ENCODE data around the gene TACR2. TPM values are rescaled to one million over a fixed set of nuclear protein-coding genes. Genes with fewer than 3 reads are reported as not detected.

TACR2 gene
- total RNA-seq, 5 donors from 2014 or later (not counting 1 experiment from before 2014, with no cell fraction given), result not detected

DNA sequence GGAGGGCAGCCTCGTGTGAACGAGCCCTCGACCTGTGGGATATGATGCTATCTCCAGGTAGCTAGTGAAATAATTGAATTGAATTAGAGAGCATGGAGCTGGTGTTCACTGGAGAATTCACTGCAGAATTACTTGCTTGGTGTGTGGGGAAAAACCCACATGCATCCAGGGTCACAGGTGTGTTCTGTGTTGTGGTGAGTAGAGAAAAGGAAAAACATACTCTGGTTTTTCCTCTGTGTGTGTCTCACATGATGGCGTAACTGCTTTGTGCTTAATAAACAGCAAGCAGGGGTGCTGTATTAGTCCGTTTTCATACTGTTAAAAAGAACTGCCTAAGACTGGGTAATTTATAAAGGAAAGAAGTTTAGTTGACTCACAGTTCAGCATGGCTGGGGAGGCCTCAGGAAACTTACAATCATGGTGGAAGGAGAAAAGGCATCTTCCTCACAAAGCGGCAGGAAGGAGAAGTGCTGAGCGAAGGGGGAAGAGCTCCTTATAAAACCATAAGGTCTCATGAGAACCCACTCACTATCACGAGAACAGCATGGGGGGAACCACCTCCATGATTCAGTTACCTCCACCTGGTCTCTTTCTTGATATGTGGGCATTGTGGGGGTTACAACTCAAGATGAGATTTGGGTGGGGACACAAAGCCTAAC is 62.6 kb downstream of the TACR2 start:
- no peaks in the 10 kb centered on the region for H3K9me3 ChIP-seq
- Mint-ChIP-seq H3K36me3 (peaks cover 7% of the 10 kb centered on the region), H3K27ac (peak overlapping the region; percentile 85 to 89), H3K4me3 (peak overlapping the region in 2 of 3 donors; percentile 17 to 53), H3K9me3 (no peaks in the 10 kb centered on the region), H3K4me1 (peaks cover 58 to 65% (median 59%) of the 10 kb centered on the region in 3 donors), H3K27me3 (no peaks in the 10 kb centered on the region)
- DNase-seq, result peak in 6 of 35 experiments; percentile 9 to 59 (median 27)
- H3K36me3 ChIP-seq (ENCODE audit: control insufficient read depth in 2 of 2, extremely low read depth in 1 of 2, insufficient read depth in 1 of 2, low read length in 1 of 2), result peaks cover 0 to 4% of the 10 kb centered on the region in 2 donors
- peaks cover 48 to 49% of the 10 kb centered on the region in 2 experiments for H3K4me1 ChIP-seq (ENCODE audit: control insufficient read depth in 1 of 2, extremely low read depth in 1 of 2, insufficient read depth in 2 of 2, low read length in 2 of 2)
- peak; percentile 29 to 91 (median 44) for ATAC-seq (replicated peaks in 1 of 4)
- ChIA-PET CTCF (interaction anchor here in 1 of 2 donors (0.6 kb wide), 1 partner anchor 280 kb away, joined by 6 read pairs; no protein-coding TSS in a partner anchor), POLR2A (interaction anchor here (0.5 to 0.6 kb wide), 4 partner anchors 13 to 1022 kb away, joined by 3 to 6 read pairs (median 4); partner anchors contain the start of gene HNRNPH3 (in 1 of the 2))
- 52% methylated on average over 4 of the region's 8 CpGs for WGBS (ENCODE audit: insufficient coverage)
- H3K27ac ChIP-seq (ENCODE audit: low read length), result no peak overlapping the region
- H3K27me3 ChIP-seq (replicated peaks in 1 of 2; ENCODE audit: control insufficient read depth in 2 of 2, extremely low read depth in 1 of 2, insufficient read depth in 2 of 2, low read length in 1 of 2), result no peaks in the 10 kb centered on the region
- peak overlapping the region in 1 of 2 donors; percentile 3 for H3K4me3 ChIP-seq (ENCODE audit: control insufficient read depth in 1 of 2, extremely low read depth in 1 of 2, low read length in 1 of 2)

Other genes with a start within 250 kb of the TACR2 start
- 10 to 100 TPM; 34.1 to 50.7 (median 36.1) TPM for gene SUPV3L1, start 236.7 kb downstream of the TACR2 start, total RNA-seq
- gene HKDC1, start 196.6 kb downstream of the TACR2 start, total RNA-seq, result 1 to 10 TPM; 2.3 to 6.5 (median 5.2) TPM
- 10 to 100 TPM; 66.3 to 85.5 (median 83.6) TPM for gene HK1, start 138.4 kb downstream of the TACR2 start, total RNA-seq
- gene TSPAN15, start 34.5 kb upstream of the TACR2 start, total RNA-seq, result 1 to 10 TPM; 2.9 to 8.2 (median 6.2) TPM
- not detected for gene NEUROG3, start 156.5 kb upstream of the TACR2 start, total RNA-seq
- gene FAM241B, start 213.3 kb upstream of the TACR2 start, total RNA-seq, result 10 to 100 TPM in 1 of 5 donors, 1 to 10 TPM in 4; 7.4 to 11.8 (median 9.2) TPM

Measured in T-cell (primary cell).